Measurements from ENCODE around the gene ZNF581.

- TF ChIP-seq ZNF654 (tag by site-specific recombination; IDR thresholded peaks at IDR 0.05; ENCODE audit: low read depth) (no peak), ZNF24 (tag by site-specific recombination; IDR thresholded peaks at IDR 0.05) (no peak), ZNF311 (tag by site-specific recombination; IDR thresholded peaks at IDR 0.05; ENCODE audit: borderline replicate concordance) (no peak)
- TF ChIP-seq, protein P1, sequence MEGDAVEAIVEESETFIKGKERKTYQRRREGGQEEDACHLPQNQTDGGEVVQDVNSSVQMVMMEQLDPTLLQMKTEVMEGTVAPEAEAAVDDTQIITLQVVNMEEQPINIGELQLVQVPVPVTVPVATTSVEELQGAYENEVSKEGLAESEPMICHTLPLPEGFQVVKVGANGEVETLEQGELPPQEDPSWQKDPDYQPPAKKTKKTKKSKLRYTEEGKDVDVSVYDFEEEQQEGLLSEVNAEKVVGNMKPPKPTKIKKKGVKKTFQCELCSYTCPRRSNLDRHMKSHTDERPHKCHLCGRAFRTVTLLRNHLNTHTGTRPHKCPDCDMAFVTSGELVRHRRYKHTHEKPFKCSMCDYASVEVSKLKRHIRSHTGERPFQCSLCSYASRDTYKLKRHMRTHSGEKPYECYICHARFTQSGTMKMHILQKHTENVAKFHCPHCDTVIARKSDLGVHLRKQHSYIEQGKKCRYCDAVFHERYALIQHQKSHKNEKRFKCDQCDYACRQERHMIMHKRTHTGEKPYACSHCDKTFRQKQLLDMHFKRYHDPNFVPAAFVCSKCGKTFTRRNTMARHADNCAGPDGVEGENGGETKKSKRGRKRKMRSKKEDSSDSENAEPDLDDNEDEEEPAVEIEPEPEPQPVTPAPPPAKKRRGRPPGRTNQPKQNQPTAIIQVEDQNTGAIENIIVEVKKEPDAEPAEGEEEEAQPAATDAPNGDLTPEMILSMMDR (tag by site-specific recombination; IDR thresholded peaks at IDR 0.05), result 0 out of 2 replicates have a peak, but pooled peaks have one; percentile 21
Measured at GRCh38 chr19:55654868-55655647, 11.6 kb downstream of the ZNF581 start, which contains the start of gene U2AF2.
